ENCODE results near the gene RPS2.

Gene RPS2

DNA sequence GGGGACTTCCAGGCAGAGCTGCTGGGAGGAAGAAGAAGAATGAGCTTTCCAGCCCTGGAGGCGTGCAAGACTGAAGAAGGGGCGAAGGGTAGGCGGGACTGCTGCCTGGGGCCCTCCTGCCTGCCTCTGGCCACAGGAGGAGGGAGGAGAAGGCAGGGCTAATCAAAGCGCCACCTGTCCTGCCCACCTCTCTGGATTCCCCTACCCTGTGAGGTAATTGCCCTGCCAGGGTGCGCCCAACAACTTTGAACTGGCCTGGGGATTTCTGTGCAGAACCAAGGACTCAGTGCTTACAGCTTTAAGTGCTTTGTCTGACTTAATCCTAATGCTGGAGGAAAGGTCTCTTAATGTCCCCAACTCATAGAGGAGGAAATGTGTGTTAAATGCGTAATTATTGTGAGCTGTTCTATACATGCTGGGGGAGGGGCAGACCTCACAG, 16.8 kb upstream of the RPS2 start, which contains the start of gene NOXO1:
Gene NOXO1 (minus strand): TSS at position 72 of the 439 bp plus-strand sequence. CDS start 290 bp downstream, outside the sequence.
- in situ Hi-C loops (cut with MboI; ENCODE audit: low pct_unique_long_range_greater_than_20kb, low sequenced_read_pairs, unreplicated experiment): no loop called here
- DNase-seq (ENCODE audit: low spot score): peak; percentile 73
- TF ChIP-seq, protein P1, sequence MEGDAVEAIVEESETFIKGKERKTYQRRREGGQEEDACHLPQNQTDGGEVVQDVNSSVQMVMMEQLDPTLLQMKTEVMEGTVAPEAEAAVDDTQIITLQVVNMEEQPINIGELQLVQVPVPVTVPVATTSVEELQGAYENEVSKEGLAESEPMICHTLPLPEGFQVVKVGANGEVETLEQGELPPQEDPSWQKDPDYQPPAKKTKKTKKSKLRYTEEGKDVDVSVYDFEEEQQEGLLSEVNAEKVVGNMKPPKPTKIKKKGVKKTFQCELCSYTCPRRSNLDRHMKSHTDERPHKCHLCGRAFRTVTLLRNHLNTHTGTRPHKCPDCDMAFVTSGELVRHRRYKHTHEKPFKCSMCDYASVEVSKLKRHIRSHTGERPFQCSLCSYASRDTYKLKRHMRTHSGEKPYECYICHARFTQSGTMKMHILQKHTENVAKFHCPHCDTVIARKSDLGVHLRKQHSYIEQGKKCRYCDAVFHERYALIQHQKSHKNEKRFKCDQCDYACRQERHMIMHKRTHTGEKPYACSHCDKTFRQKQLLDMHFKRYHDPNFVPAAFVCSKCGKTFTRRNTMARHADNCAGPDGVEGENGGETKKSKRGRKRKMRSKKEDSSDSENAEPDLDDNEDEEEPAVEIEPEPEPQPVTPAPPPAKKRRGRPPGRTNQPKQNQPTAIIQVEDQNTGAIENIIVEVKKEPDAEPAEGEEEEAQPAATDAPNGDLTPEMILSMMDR (IDR thresholded peaks at IDR 0.05; ENCODE audit: extremely low read depth, insufficient read depth, missing control alignments): no peak

DNA sequence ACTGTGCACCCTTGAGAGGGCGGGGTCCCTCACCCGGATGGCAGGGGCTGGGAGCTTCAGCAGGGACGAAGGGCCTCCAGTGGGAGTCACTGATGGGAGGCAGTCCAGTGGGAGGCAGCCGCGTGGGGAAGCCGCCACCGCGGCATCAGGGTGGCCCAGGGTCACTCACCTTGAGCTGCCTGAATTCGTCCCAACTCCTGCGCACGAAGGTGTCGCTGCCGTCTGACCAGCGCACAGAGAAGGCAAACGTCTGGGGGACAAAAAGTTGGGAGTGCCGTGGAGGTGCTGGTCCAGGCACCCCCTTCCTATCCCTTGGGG, 16.1 kb upstream of the RPS2 start:
- no peak for DNase-seq (ENCODE audit: low spot score)
- in situ Hi-C loops (cut with MboI; ENCODE audit: low pct_unique_long_range_greater_than_20kb, low sequenced_read_pairs, unreplicated experiment): no loop called here
- TF ChIP-seq, protein P1 (IDR thresholded peaks at IDR 0.05; ENCODE audit: extremely low read depth, insufficient read depth, missing control alignments): no peak

DNA sequence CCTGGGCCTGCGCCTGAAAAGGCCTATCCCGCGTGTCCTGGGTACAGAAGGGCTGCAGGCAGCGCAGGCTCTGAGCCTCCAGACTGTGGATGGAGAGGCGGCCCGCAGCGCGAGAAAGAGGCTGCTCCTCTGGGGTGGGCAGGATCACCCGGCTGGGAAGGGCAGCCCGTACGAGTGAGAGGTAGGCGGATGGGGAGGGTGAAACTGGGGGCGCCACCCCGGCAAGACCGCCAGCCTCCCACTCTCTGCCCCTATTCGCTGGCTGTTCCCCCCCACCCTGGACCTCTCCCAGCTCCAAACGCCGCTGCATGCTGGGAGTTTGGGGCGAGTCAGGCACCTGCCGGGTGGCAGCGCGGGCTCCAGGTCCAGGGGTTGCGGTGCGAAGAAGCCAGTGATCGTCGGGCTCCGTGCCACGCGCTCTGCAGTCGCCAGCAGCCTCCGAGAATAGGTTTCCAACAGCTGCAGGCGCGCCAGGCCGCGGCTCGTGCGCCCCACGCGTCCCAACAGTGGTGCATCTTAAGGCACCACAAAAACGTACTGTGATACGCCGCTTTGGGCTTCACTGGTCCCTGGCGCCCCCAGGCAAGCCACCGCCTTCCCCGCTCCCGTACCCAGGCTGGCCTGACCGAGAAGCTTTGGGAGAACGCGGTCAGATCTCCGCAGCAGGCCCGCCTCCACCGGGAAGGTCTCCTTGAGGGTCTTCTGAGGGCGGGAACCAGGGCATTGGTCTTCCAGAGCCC, 15.6 kb upstream of the RPS2 start:
- TF ChIP-seq, protein P1 (IDR thresholded peaks at IDR 0.05; ENCODE audit: extremely low read depth, insufficient read depth, missing control alignments): no peak
- DNase-seq (ENCODE audit: low spot score): no peak
- in situ Hi-C loops (cut with MboI; ENCODE audit: low pct_unique_long_range_greater_than_20kb, low sequenced_read_pairs, unreplicated experiment): no loop called here

DNA sequence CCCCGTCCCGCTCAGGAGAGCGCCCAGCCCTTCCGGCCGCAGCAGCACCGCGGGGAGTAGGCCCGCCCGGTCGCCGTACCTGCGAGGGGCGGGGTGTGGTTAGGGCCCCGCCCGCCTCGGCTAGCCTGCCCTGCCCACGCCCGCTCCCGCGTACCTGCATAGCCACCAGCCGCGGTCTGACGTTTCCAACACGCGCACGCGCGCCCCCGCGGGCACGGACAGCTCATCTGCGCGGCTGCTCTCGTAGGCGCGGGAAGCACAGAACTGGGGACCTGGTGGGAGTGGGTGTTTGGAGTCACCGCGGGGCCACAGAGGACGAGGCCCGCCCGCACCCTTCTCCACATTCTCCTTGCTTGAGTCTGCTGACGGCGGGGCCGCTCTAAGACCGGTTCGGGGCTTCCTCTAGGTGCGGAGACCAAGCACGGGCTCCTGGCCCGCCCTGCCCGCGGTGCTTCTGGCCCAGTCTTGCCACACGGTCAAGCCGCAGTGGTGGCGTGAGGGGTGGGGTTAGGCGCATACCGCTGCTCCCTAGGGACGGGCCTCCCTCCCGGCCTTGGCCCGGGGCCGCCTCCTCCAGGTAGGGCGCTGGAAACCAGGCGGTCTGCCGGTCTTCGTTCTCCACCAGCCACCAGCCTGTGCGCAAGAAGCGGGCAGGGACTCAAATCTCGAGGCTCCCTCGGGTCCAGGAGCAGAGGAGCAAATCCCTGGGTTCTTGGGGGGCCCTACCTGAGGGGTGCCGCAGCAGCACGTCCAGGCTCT, 14.8 kb upstream of the RPS2 start:
- in situ Hi-C loops (cut with MboI; ENCODE audit: low pct_unique_long_range_greater_than_20kb, low sequenced_read_pairs, unreplicated experiment): no loop called here
- DNase-seq (ENCODE audit: low spot score): no peak
- TF ChIP-seq, protein P1 (IDR thresholded peaks at IDR 0.05; ENCODE audit: extremely low read depth, insufficient read depth, missing control alignments): no peak

DNA sequence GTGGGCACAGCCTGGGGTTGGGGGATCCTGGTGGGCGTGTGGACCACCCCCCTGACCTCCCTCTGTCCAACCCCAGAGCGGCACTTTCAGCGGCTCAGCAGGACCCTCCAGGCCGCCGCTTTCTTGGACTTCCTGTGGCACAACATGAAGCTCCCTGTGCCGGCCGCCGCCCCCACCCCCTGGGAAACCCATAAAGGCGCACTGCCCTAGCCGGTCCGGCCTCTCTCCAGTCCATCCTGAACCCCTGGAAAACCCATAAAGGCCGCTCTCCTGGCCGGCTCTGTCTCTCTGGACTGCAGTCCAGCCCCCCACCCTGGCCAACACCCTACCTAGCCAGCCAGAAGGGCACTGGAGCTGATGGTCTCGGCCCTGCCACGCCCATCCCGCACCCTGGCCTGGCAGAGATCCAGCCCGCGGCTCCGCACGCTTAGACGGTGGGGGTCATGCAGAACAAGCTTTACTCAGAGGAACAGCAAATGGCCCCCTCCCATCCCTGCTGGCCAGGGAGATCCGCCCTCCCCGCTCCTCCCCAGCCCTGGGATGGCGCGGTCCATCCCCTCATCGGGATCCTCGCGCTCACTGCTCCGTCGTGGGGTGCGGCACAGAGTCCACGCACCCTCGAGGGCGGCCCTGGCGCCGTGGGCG, 14.0 kb upstream of the RPS2 start:
- TF ChIP-seq, protein P1 (IDR thresholded peaks at IDR 0.05; ENCODE audit: extremely low read depth, insufficient read depth, missing control alignments): no peak
- no peak for DNase-seq (ENCODE audit: low spot score)

DNA sequence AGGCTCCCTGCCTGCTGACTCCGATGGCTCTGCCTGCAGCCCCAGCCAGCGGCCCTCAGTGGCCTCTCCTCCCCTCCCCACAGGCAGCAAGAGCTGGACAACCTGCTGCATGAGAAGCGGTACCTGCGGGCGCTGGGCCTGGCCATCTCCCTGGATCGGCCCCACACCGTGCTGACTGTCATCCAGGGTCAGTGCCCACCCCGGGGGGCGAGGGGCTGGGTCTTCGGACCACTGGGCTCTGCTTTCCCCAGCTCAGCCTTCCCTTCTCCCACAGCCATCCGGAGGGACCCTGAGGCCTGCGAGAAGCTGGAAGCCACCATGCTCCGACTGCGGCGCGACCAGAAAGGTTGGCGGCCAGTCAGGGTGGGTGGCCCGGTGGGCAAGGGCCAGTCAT, 13.2 kb upstream of the RPS2 start:
- in situ Hi-C loops (cut with MboI; ENCODE audit: low pct_unique_long_range_greater_than_20kb, low sequenced_read_pairs, unreplicated experiment): no loop called here
- no peak for DNase-seq (ENCODE audit: low spot score)
- TF ChIP-seq, protein P1 (IDR thresholded peaks at IDR 0.05; ENCODE audit: extremely low read depth, insufficient read depth, missing control alignments): no peak

More for the DNA sequence above, 14.0 kb upstream of the RPS2 start:
- in situ Hi-C loops (cut with MboI; ENCODE audit: low pct_unique_long_range_greater_than_20kb, low sequenced_read_pairs, unreplicated experiment): no loop called here

All from GM13977 (cell line).